ENCODE results near the gene PSD4.

GRCh38 chr2:113238871-113239839 is 65.4 kb downstream of the PSD4 start:
- TF ChIP-seq CTCF (IDR thresholded peaks at IDR 0.05): no peak
- TF ChIP-seq POLR2A (IDR thresholded peaks at IDR 0.05): no peak
